SK-N-SH (cell line): ENCODE data around the gene KLF2.

Experiments used
- CTCF ChIP-seq: fragments of 200-600 bp; sonication (generic); IDR thresholded peaks from 2 replicates; pipeline ENCODE4 v1.6.1; 2017; ENCODE audit warnings: antibody characterized with exemption, mild to moderate bottlenecking, moderate library complexity
- EZH2phosphoT487 ChIP-seq: fragments of 200-600 bp; sonication (generic); IDR thresholded peaks from 2 replicates; pipeline ENCODE4 v1.6.1; 2017; ENCODE audit warnings: low read depth, mixed run types, mild to moderate bottlenecking, antibody characterized with exemption, moderate library complexity, borderline replicate concordance
- GABPA ChIP-seq: IDR thresholded peaks from 2 replicates; pipeline ENCODE4 v1.4.0; 2012; ENCODE audit warnings: low read depth, mild to moderate bottlenecking
- RAD21 ChIP-seq: IDR thresholded peaks from 2 replicates; pipeline ENCODE4 v1.6.1; 2012; ENCODE audit warnings: mild to moderate bottlenecking, low read length
- TAF1 ChIP-seq: IDR thresholded peaks from 2 replicates; pipeline ENCODE4 v1.6.1; 2012; ENCODE audit warnings: low read depth, mild to moderate bottlenecking, low read length, moderate library complexity, borderline replicate concordance
- TEAD4 ChIP-seq: IDR thresholded peaks from 2 replicates; pipeline ENCODE4 v1.4.0; 2012; ENCODE audit warnings: mild to moderate bottlenecking, borderline replicate concordance; ENCODE audit not compliant: insufficient read depth

- TF ChIP-seq RAD21 (no peak), GABPA (no peak), TEAD4 (no peak), TAF1 (no peak), CTCF (no peak), EZH2phosphoT487 (no peak)
Observed at GRCh38 chr19:16337809-16338469, 13.3 kb downstream of the KLF2 start.
